GM18870 (cell line): ENCODE data around the gene ABHD3.
"Not testable (repeated sequence)": the region's sequence is repeated elsewhere in the genome, so short reads cannot be mapped to it uniquely, and the experiment has no call there.

Source experiments
- ATAC-seq: cut with Tn5 transposase; IDR thresholded peaks from one replicate; pipeline ENCODE4 v1.9.1; 2021; ENCODE audit warnings: moderate library complexity; ENCODE audit not compliant: unreplicated experiment

Gene ABHD3

DNA sequence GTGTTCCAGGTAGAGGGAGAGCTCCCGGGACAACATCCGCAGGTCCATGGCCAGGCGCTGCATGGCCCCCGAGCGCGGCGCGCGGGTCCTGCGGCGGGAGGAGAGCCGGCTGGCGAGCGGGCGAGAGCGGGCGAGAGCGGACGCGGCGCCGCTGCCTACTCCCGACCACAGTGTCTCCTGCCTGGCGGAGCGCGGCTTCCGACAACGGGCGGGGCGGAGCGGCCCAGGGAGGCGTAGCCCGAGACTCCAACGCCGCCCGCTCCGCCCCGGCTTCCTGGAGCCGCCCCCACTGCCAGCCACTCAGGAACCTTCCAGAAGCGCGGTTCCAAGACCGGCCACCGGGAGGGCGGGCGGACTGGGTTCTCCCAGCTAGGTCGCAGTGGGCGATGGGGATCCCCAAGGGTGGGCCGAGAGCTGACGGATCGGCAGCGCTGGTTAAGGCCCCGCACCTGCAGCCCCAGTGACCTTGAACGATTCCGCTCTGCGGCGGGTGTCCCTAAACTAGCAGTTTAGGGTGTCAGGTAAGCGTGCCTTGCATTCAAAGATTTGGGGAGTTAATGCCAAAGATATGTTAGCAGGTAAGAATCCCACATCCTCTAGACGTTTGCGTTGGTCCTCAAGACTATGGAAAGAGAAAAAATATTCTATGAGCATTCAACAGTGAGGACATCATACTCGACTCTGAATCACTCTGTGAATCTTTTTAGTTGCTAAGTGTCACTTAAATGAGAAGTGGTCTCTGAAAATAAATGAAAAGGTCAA, at the start of gene ABHD3:
Gene ABHD3 (minus strand): TSS at position 172 of the 762 bp plus-strand sequence. CDS start 109 bp downstream, at position 63.
- peak; percentile 76 for ATAC-seq

DNA sequence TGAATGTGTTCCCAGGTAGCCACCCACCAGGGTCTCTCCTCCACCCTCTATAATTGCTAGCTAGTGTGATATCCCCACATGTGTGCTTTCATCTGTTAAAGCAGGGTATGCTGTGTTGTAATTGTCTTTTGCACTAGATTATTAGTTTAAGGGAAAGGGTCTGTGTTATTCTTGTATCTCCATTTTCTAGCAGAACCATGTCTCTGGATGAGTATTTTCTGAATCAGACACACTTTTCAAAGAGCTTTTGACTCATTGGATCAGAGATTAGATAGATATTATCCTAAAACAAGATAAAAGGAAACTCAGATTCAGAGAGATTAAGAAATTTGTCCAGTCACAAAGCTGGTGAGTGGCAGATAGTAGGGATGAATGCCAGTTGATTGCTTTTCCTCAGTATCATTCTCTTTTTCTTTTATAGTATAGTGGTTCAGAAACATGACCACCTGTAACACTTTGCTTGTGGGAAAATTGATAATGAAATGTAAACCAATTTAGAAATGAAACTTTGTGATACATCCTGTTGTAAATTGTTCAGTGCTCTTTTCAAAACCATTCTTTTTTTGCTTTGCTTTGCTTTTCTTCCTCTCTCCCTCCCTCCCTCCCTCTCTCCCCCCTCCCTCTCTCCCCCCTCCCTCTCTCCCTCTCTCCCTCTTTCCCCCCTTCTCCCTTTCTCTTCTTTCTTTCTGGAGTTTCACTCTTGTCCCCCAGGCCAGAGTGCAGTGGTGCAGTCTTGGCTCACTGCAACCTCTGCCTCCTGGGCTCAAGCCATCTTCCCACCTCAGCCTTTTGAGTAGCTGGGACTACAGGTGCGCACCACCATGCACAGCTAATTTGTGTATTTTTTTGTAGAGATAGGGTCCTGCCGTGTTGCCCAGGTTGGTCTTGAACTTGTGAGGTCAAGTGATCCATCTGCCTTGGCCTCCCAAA, 43.5 kb upstream of the ABHD3 start:
- ATAC-seq = no peak

DNA sequence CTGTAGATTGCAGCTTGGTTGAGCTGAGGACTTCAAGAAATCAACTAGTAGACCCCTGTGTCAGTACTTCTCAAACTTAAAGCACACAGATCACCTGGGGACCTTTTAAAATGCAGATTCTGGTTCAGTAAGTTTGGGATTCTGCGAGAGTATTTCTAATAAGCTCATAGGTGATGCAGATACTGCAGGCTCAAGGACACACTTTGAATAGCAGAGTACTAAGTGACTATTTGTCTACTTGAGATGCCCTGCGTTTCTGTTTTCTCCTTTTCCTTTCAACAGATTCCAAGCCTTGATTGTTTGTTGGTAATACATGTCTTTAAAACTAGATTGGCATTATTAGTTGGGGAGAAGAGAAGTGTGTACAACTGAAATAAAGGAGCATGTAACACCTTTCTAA, 42.7 kb upstream of the ABHD3 start:
- no peak for ATAC-seq

DNA sequence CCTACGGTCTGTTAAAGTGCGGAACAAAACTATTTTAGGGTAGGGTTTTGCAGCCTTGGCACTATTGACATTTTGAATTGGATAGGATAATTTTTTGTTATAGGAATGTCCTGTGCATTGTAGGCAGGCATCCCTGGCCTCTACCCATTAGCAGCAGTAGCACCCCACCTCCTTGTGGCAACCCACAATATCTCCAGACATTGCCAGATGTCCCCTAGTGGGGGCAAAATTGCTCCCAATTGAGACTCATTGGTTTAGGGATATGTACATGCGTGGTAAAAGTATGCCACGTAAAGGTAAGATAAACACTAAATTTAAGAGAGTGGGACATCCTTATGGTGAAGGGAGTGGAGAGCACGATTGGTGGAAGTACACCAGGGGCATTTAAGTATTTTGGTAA, 40.7 kb upstream of the ABHD3 start:
- ATAC-seq = no peak

DNA sequence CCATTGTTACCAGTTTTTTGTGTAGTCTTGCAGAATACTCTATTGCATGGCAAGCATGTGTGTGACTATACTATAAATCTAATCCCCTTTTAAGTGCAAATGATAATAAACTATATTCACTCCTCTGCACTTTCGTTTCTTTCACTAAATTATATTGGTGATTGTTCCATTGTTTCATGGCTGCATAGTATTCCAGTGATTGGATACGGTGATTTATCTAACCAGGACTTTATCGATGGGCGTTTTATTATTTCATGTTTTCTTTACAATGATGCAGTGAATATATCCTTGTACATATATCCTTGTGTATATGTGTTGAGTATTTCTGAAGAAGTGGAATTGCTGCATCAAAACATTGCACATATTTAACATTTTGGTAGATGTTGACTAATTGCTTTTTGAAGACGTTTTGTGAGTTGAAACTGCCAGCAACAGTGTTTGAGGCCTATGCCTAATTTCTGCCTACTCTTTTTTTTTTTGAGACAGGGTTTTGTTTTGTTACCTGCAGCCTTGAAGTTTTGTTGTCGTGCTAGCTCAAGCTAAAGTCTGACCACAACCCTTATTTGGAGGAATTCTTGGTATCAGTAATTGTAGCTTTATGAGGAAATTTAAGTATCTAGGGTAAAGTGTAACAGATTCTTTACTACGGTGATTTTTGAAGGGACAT, 38.7 kb upstream of the ABHD3 start:
- no peak for ATAC-seq

DNA sequence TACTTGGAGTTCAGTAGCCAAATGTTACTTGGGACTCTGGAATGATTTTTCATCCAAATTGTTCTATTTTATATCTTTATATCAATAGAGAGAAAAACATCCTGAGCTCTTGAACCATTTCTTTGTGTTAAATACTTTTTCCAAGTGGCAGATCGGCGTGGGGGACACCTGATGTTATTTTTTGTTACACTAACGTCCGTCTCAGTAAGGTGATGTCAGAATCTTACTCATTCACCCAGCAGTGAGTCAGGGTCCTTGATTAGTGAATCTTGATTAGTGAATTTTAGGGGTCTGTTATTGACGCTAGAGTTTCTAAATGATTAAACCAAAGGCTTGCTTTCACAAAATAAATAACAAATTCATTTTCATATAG, 37.7 kb upstream of the ABHD3 start:
- ATAC-seq = no peak

DNA sequence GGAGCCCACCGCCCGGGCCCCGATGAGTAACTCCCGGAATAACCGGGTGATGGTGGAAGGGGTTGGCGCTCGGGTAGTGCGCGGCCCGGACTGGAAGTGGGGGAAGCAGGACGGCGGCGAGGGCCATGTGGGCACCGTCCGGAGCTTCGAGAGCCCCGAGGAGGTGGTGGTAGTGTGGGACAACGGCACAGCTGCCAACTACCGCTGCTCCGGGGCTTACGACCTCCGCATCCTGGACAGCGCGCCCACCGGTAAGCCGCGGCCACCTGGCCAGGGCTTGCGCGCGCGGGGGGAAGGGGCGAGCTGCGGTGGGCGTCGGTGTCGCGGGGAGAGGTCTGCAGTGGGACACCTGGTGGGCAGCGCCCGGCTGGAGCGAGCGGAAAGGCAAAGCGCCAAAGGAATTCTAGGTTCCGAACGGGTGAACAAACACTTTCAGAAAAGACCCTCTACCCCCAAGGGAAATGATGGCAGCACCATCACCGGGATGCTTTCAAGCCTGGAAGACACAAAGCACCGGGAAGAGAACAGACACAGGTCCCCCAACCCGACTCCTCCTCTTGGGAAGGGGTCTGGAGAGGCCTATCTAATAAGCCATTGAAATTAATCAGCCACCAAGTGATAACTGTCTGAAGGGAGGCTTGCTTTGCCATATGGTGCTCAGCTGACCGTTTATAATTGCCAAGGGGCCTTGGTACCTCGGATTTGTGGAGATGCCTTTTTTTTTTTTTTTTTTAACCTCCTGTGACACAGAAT, 37.2 kb upstream of the ABHD3 start:
- ATAC-seq = no peak

DNA sequence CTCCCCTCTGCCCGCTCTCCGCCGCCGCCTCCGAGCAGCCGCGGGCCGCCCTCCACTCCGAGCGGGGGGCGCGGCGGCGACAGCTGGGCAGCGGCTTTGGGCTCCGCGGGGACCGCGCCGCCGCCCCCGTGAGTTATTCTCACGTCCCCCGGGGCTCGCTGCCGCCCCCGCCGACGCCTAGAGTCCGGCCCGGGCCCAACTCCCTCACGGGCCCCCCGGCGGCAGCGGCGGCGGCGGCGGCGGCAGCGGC, 36.7 kb upstream of the ABHD3 start:
- ATAC-seq = no peak

DNA sequence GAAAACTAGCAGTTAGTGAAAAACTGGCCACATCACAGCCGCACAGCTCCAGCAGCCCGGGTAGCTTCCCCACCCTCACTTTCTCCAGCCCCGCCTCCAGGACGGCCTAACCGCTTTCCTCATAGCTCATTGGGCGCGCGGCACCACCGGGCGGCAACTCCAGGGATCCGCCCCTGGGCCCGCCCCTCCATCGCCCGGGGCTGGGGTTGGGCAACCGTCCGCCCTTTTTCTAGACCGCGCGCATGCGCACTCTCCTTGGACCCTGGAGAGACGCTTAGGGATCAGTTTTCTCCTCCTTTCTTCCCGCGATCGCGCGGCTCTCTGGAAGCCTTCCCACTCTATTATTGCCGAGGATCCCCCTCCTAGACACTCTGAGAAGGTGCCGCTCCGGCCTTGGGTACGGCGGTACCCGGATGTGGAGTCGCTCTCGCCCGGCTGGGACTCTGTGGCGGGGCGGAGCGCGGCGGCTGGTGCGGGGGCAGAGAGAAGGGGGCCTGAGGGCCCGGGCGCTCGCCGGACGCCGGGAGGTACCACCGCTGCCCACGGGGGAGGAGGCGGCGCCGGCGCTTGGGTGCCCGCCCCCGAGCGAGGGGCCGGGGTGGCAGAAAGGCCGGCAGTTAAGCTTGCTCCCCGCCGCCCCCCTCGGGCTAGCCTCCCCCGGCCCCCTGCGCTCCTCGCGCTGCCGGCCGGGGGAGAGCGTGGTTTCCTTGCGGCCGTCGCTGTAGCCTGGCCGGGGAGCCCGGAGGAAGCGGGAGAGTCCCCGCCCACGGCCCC, 36.2 kb upstream of the ABHD3 start, which contains the start of gene MIB1:
Gene MIB1 (plus strand): TSS at position 255 of the 774 bp plus-strand sequence. CDS start 792 bp downstream, outside the sequence.
- ATAC-seq = peak; percentile 97

DNA sequence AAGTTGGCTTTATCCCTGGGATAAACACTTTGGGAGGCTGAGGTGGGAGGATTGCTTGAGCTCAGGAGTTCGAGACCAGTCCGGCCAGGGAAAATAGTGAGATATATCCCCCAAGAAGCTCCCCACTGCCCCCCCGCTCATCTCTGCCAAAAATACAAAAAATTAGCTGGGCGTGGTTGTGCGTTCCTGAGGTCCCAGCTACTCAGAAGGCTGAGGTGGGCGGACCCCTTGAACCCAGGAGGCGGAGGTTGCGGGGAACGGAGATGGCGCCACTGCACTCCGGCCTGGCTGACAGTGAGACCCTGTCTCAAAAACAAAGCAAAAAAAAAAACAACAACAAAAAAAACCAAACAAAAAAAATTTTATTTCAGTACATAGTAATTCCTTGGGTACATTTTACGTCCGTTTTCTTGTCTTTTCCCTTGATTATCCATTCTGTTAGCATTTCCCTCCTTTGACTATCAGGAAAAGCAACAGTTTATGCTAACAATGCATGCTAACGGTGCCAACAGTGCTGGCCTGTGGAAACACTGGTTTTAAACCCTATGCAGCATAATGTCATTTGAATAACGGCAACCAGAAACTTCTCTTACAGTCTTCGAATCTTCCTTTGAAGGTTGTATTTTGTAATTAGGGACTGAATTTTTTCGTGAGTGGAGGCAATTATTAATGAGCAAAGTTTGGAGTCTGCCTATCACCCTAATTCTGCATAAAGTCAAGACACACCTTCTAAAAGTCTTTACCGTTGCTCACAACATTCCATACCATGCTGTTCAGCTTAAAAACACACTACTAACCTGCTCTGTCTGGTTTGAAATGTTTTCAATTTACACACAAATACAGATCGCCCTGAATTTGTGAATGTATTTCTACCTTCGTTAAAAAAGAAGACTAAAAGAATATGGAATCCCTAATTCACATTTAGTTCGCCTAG, 35.3 kb upstream of the ABHD3 start:
- ATAC-seq = peak; percentile 30

- not testable (repeated sequence) for ATAC-seq
These were observed 32.4 kb upstream of the ABHD3 start for GRCh38 chr18:21736926-21737325.

- ATAC-seq = no peak
These were observed 31.0 kb upstream of the ABHD3 start for GRCh38 chr18:21735452-21736015.

GRCh38 chr18:21733011-21733410, 28.4 kb upstream of the ABHD3 start:
- ATAC-seq = no peak

DNA sequence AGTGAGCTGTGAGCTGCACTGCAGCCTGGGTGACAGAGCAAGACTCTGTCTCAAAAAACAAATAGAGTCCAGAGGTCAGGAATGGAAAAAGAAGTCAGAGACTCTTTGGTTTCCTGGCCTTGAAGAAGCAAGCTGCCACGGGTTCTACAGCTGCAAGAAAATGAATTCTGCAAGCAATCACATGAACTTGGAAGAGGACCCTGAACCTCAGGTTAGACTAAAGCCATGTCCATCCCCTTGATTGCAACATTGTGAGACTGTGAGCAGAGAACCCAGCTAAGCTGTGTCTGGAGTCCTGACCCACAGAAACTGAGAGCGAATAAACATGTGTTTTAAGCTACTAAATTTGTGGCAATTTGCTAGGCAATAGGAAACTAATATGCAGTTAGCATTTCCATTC, 23.1 kb upstream of the ABHD3 start:
- no peak for ATAC-seq

GRCh38 chr18:21725201-21725600, 20.6 kb upstream of the ABHD3 start:
- ATAC-seq = no peak

DNA sequence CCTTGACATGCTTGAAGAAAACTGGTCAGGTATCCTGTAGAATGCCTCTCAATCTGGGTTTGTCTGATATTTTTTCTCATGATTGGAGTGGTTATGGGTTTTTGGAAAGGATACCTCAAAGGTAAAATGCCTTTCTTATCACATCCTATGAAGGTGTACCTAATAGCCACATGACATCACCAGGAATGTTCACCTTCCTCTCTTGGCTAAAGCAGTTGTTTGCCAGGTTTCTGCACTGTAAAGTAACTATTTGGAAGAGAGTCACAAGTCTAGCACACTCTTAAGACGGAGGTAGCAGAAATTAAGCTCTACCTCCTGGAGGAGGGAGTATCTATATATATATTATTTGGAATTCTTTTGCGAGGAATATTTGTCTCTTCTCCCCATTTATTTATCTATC, 18.1 kb upstream of the ABHD3 start:
- no peak for ATAC-seq

GRCh38 chr18:21714474-21714873, 9.9 kb upstream of the ABHD3 start:
- ATAC-seq = no peak

- not testable (repeated sequence) for ATAC-seq
These were observed 2.6 kb upstream of the ABHD3 start for GRCh38 chr18:21707130-21707529.

DNA sequence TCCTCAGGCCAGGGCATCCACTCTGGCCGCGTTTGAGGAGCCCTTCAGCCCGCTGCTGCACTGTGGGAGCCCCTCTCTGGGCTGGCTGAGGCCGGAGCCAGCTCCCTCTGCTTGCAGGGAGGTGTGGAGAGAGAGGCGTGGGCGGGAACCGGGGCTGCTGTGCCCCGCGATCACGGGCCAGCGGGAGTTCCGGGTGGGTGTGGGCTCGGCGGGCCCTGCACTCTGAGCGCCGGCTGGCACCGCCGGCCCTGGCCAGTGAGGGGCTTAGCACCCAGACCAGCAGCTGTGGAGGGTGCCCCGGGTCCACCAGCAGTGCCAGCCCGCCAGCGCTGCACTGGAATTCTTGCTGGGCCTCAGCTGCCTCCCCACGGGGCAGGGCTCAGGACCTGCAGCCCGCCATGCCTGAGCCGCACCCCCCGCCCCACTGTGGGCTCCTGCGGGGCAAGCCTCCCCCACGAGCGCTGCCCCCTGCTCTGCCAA, 1.9 kb upstream of the ABHD3 start:
- no peak for ATAC-seq
